CD4-positive, CD25-positive, alpha-beta regulatory T cell (primary cell): ENCODE results near the gene BBS1. TPM values are rescaled to one million over a fixed set of nuclear protein-coding genes. Genes with fewer than 3 reads are reported as not detected.

Experiments
- ATAC-seq, 2 donors: fragments of 150-1000 bp; cut with Tn5 transposase; one replicate each; pipeline ENCODE4 v1.10.0; 2021; ENCODE audit warnings: low read depth in 2 of 2, moderate number of reproducible peaks in 2 of 2, moderate library complexity in 1 of 2
- DNase-seq, 3 donors: peaks; one replicate each; pipeline versions ENCODE4 v3.0.0 to v3.0.0-alpha.2; 2012 to 2022; ENCODE audit warnings: mixed read lengths in 1 of 3
- H3K27ac ChIP-seq: one replicate; pipeline ENCODE4 v1.7.0; 2013; ENCODE audit warnings: mild to moderate bottlenecking, low read length; ENCODE audit not compliant: insufficient read depth, poor library complexity, severe bottlenecking
- H3K27me3 ChIP-seq: one replicate; pipeline ENCODE4 v1.7.0; 2013; ENCODE audit warnings: low read length; ENCODE audit not compliant: control insufficient read depth, insufficient read depth
- H3K36me3 ChIP-seq: one replicate; pipeline ENCODE4 v1.7.0; 2013; ENCODE audit warnings: mild to moderate bottlenecking, low read length, moderate library complexity; ENCODE audit not compliant: control insufficient read depth, insufficient read depth
- H3K4me1 ChIP-seq: 2 replicates; pipeline ENCODE4 v1.7.0; 2013; ENCODE audit warnings: mild to moderate bottlenecking, low read length; ENCODE audit not compliant: insufficient read depth, control insufficient read depth, poor library complexity, severe bottlenecking
- H3K4me3 ChIP-seq: one replicate; pipeline ENCODE4 v1.7.0; 2013; ENCODE audit warnings: low read depth, mild to moderate bottlenecking, low read length, moderate library complexity
- H3K9me3 ChIP-seq, 2 experiments: 1 replicate in 1 of 2; 2 replicates in 1 of 2; pipeline ENCODE4 v1.7.0; 2013; ENCODE audit warnings: low read length in 2 of 2, mild to moderate bottlenecking in 1 of 2, moderate library complexity in 1 of 2; ENCODE audit not compliant: control insufficient read depth in 2 of 2
- H3K27ac Mint-ChIP-seq, 3 donors: one replicate each; pipeline ENCODE4 v1.8.0; 2020 to 2022; ENCODE audit warnings: mild to moderate bottlenecking in 3 of 3, mixed read lengths in 3 of 3, moderate library complexity in 2 of 3
- H3K27me3 Mint-ChIP-seq: one replicate; pipeline ENCODE4 v1.8.0; 2022; ENCODE audit warnings: mild to moderate bottlenecking, mixed read lengths
- H3K36me3 Mint-ChIP-seq: one replicate; pipeline ENCODE4 v1.8.0; 2020; ENCODE audit warnings: mixed read lengths
- H3K4me1 Mint-ChIP-seq, 4 donors: one replicate each; pipeline ENCODE4 v1.8.0; 2020 to 2022; ENCODE audit warnings: mixed read lengths in 4 of 4, mild to moderate bottlenecking in 1 of 4
- H3K4me3 Mint-ChIP-seq, 4 donors: one replicate each; pipeline ENCODE4 v1.8.0; 2020 to 2022; ENCODE audit warnings: mild to moderate bottlenecking in 4 of 4, mixed read lengths in 4 of 4, moderate library complexity in 3 of 4
- H3K9me3 Mint-ChIP-seq, 7 donors: one replicate each; pipeline ENCODE4 v1.8.0; 2020 to 2022; ENCODE audit warnings: mixed read lengths in 7 of 7, mild to moderate bottlenecking in 3 of 7, moderate library complexity in 2 of 7
- polyA plus RNA-seq, 4 donors: library from polyadenylated mRNA; unstranded; fragments of 300-500 nt; fragmentation: Illumina TruSeq; gene quantifications; one replicate each; pipeline ENCODE4 v1.2.3, GENCODE V29; 2021
- total RNA-seq: library from RNA; stranded (reverse); gene quantifications from one replicate; pipeline ENCODE4 v1.2.3, GENCODE V29; 2022

Gene BBS1
- total and polyA plus RNA-seq, 5 donors from 2014 or later = 5.6 to 16.4 (median 7.3) TPM

GRCh38 chr11:66479394-66480116, 30.9 kb upstream of the BBS1 start:
- H3K4me1 ChIP-seq = peaks cover 23% of the 10 kb centered on the region
- H3K9me3 ChIP-seq = no peaks in the 10 kb centered on the region
- peak overlapping the region; percentile 91 to 96 (median 94) for H3K4me3 Mint-ChIP-seq
- peak overlapping the region; percentile 43 to 94 (median 90) for H3K27ac Mint-ChIP-seq
- peaks cover 0 to 39% (median 30%) of the 10 kb centered on the region in 4 donors for H3K4me1 Mint-ChIP-seq
- no peaks in the 10 kb centered on the region for H3K9me3 Mint-ChIP-seq
- no peaks in the 10 kb centered on the region for H3K27me3 ChIP-seq
- no peak for DNase-seq
- H3K36me3 Mint-ChIP-seq = peaks cover 4% of the 10 kb centered on the region
- H3K4me3 ChIP-seq = peak overlapping the region; percentile 79
- H3K27ac ChIP-seq = peak overlapping the region; percentile 76
- H3K36me3 ChIP-seq = peaks cover 6% of the 10 kb centered on the region
- peaks cover 4% of the 10 kb centered on the region for H3K27me3 Mint-ChIP-seq
- no peak for ATAC-seq

GRCh38 chr11:66480117-66480938, 30.1 kb upstream of the BBS1 start, which contains the start of gene DPP3:
DPP3 (plus strand) TSS chr11:66480434; CDS start chr11:66482201, 1,767 bp downstream.
- Histone ChIP-seq H3K27ac (peak within 1 kb of the TSS; percentile 76), H3K36me3 (peaks cover 10% of the 10 kb centered on the region), H3K4me1 (peaks cover 23% of the 10 kb centered on the region), H3K27me3 (no peaks in the 10 kb centered on the region), H3K4me3 (peak within 1 kb of the TSS; percentile 79), H3K9me3 (no peaks in the 10 kb centered on the region)
- H3K4me1 Mint-ChIP-seq = peaks cover 0 to 39% (median 30%) of the 10 kb centered on the region in 4 donors
- peaks cover 5% of the 10 kb centered on the region for H3K36me3 Mint-ChIP-seq
- peaks cover 4% of the 10 kb centered on the region for H3K27me3 Mint-ChIP-seq
- ATAC-seq (peak; percentile 98), DNase-seq (peak; percentile 93 to 98 (median 95))
- peak within 1 kb of the TSS; percentile 91 to 96 (median 94) for H3K4me3 Mint-ChIP-seq
- H3K27ac Mint-ChIP-seq = peak within 1 kb of the TSS; percentile 86 to 94 (median 90)
- no peaks in the 10 kb centered on the region for H3K9me3 Mint-ChIP-seq

- Histone ChIP-seq H3K36me3 (peaks cover 41% of the 10 kb centered on the region), H3K27me3 (no peaks in the 10 kb centered on the region), H3K4me3 (no peak overlapping the region), H3K27ac (no peak overlapping the region), H3K4me1 (peaks cover 12% of the 10 kb centered on the region), H3K9me3 (no peaks in the 10 kb centered on the region)
- H3K27me3 Mint-ChIP-seq = no peaks in the 10 kb centered on the region
- no peak overlapping the region for H3K27ac Mint-ChIP-seq
- DNase-seq = no peak
- H3K36me3 Mint-ChIP-seq = peaks cover 23% of the 10 kb centered on the region
- no peak overlapping the region for H3K4me3 Mint-ChIP-seq
- ATAC-seq = no peak
- peaks cover 0 to 20% (median 16%) of the 10 kb centered on the region in 4 donors for H3K4me1 Mint-ChIP-seq
- no peaks in the 10 kb centered on the region for H3K9me3 Mint-ChIP-seq
Measured at GRCh38 chr11:66484806-66485380, 25.5 kb upstream of the BBS1 start.

GRCh38 chr11:66488957-66489356, 21.5 kb upstream of the BBS1 start:
- Histone ChIP-seq H3K27me3 (no peaks in the 10 kb centered on the region), H3K36me3 (peaks cover 48% of the 10 kb centered on the region)

GRCh38 chr11:66489636-66490035, 20.8 kb upstream of the BBS1 start:
- Mint-ChIP-seq H3K27me3 (no peaks in the 10 kb centered on the region), H3K9me3 (no peaks in the 10 kb centered on the region), H3K36me3 (peaks cover 27% of the 10 kb centered on the region), H3K4me3 (no peak overlapping the region), H3K4me1 (peaks cover 0 to 2% (median 0%) of the 10 kb centered on the region in 4 donors), H3K27ac (no peak overlapping the region)
- Histone ChIP-seq H3K27ac (no peak overlapping the region), H3K36me3 (peaks cover 50% of the 10 kb centered on the region), H3K9me3 (no peaks in the 10 kb centered on the region), H3K4me3 (no peak overlapping the region), H3K4me1 (no peaks in the 10 kb centered on the region), H3K27me3 (no peaks in the 10 kb centered on the region)
- no peak for ATAC-seq
- DNase-seq = no peak

More at GRCh38 chr11:66488957-66489356, 21.5 kb upstream of the BBS1 start:
- DNase-seq (no peak), ATAC-seq (no peak)
- no peaks in the 10 kb centered on the region for H3K9me3 ChIP-seq
- Mint-ChIP-seq H3K36me3 (peaks cover 27% of the 10 kb centered on the region), H3K27ac (no peak overlapping the region), H3K4me1 (peaks cover 0 to 2% (median under 1%) of the 10 kb centered on the region in 4 donors), H3K9me3 (no peaks in the 10 kb centered on the region), H3K27me3 (no peaks in the 10 kb centered on the region), H3K4me3 (no peak overlapping the region)
- no peaks in the 10 kb centered on the region for H3K4me1 ChIP-seq
- no peak overlapping the region for H3K4me3 ChIP-seq
- H3K27ac ChIP-seq = no peak overlapping the region

GRCh38 chr11:66491315-66491935, 19.0 kb upstream of the BBS1 start:
- H3K4me3 ChIP-seq = no peak overlapping the region
- H3K9me3 Mint-ChIP-seq = no peaks in the 10 kb centered on the region
- ATAC-seq = no peak
- no peak overlapping the region for H3K4me3 Mint-ChIP-seq
- DNase-seq = no peak
- no peak overlapping the region for H3K27ac Mint-ChIP-seq
- H3K27ac ChIP-seq = no peak overlapping the region
- no peaks in the 10 kb centered on the region for H3K27me3 ChIP-seq
- no peaks in the 10 kb centered on the region for H3K4me1 ChIP-seq
- no peaks in the 10 kb centered on the region for H3K27me3 Mint-ChIP-seq
- H3K4me1 Mint-ChIP-seq = no peaks in the 10 kb centered on the region
- H3K9me3 ChIP-seq = no peaks in the 10 kb centered on the region
- H3K36me3 ChIP-seq = peaks cover 36% of the 10 kb centered on the region
- H3K36me3 Mint-ChIP-seq = peaks cover 20% of the 10 kb centered on the region

- peaks cover 20% of the 10 kb centered on the region for H3K36me3 Mint-ChIP-seq
Measured at GRCh38 chr11:66492161-66492865, 18.1 kb upstream of the BBS1 start.

More at GRCh38 chr11:66492161-66492865, 18.1 kb upstream of the BBS1 start:
- Histone ChIP-seq H3K4me1 (no peaks in the 10 kb centered on the region), H3K27ac (no peak overlapping the region), H3K4me3 (no peak overlapping the region), H3K36me3 (peaks cover 27% of the 10 kb centered on the region), H3K27me3 (no peaks in the 10 kb centered on the region), H3K9me3 (no peaks in the 10 kb centered on the region)
- H3K27ac Mint-ChIP-seq = no peak overlapping the region
- H3K27me3 Mint-ChIP-seq = no peaks in the 10 kb centered on the region
- H3K4me3 Mint-ChIP-seq = no peak overlapping the region
- H3K9me3 Mint-ChIP-seq = no peaks in the 10 kb centered on the region
- H3K4me1 Mint-ChIP-seq = no peaks in the 10 kb centered on the region
- ATAC-seq (no peak), DNase-seq (no peak)
